Hepatocyte (in vitro differentiated cells): ENCODE results near the gene SYNJ2. TPM values are rescaled to one million over a fixed set of nuclear protein-coding genes. Genes with fewer than 3 reads are reported as not detected.

Source experiments
- DNase-seq: peaks from one replicate; pipeline ENCODE4 v3.0.0-alpha.2; 2016; ENCODE audit warnings: low spot score
- H2AFZ ChIP-seq: fragments of 200-600 bp; sonication (generic); 2 replicates; pipeline ENCODE4 v1.6.0; 2016; ENCODE audit warnings: antibody characterized with exemption, mild to moderate bottlenecking
- H3K27ac ChIP-seq: fragments of 200-600 bp; sonication (generic); 2 replicates; pipeline ENCODE4 v1.5.1; 2016; ENCODE audit warnings: mild to moderate bottlenecking
- H3K27me3 ChIP-seq: fragments of 200-600 bp; sonication (generic); 2 replicates; pipeline ENCODE4 v1.6.1; 2016
- H3K36me3 ChIP-seq: fragments of 200-600 bp; sonication (generic); replicated peaks from 2 replicates; pipeline ENCODE4 v1.5.1; 2016; ENCODE audit warnings: low read depth; ENCODE audit not compliant: insufficient read depth
- H3K4me1 ChIP-seq: fragments of 200-600 bp; sonication (generic); 2 replicates; pipeline ENCODE4 v1.5.1; 2016; ENCODE audit warnings: mild to moderate bottlenecking, moderate library complexity; ENCODE audit not compliant: insufficient read depth
- H3K4me2 ChIP-seq: fragments of 200-600 bp; sonication (generic); 2 replicates; pipeline ENCODE4 v1.6.0; 2016
- H3K4me3 ChIP-seq: fragments of 200-600 bp; sonication (generic); 2 replicates; pipeline ENCODE4 v1.5.1; 2016; ENCODE audit warnings: mild to moderate bottlenecking
- H3K79me2 ChIP-seq: fragments of 200-600 bp; sonication (generic); 2 replicates; pipeline ENCODE4 v1.6.0; 2017; ENCODE audit warnings: mild to moderate bottlenecking
- H3K9me2 ChIP-seq: fragments of 200-600 bp; sonication (generic); replicated peaks from 2 replicates; pipeline ENCODE4 v1.6.0; 2017; ENCODE audit warnings: mild to moderate bottlenecking; ENCODE audit not compliant: insufficient read depth
- H3K9me3 ChIP-seq: fragments of 200-600 bp; sonication (generic); 2 replicates; pipeline ENCODE4 v1.5.1; 2016; ENCODE audit warnings: low read depth, mild to moderate bottlenecking
- H4K20me1 ChIP-seq: fragments of 200-600 bp; sonication (generic); 2 replicates; pipeline ENCODE4 v1.6.0; 2016; ENCODE audit warnings: mild to moderate bottlenecking; ENCODE audit not compliant: insufficient read depth, poor library complexity, severe bottlenecking
- EZH2 ChIP-seq: fragments of 200-600 bp; sonication (generic); IDR thresholded peaks from 2 replicates; pipeline ENCODE4 v1.6.1; 2016; ENCODE audit warnings: antibody characterized with exemption, mild to moderate bottlenecking, borderline replicate concordance
- EZH2phosphoT487 ChIP-seq: fragments of 200-600 bp; sonication (generic); IDR thresholded peaks from one replicate; pipeline ENCODE4 v1.6.1; 2018; ENCODE audit warnings: antibody characterized with exemption, mild to moderate bottlenecking, low read depth, moderate library complexity; ENCODE audit not compliant: unreplicated experiment, severe bottlenecking
- WGBS: methylation state at CpG from one replicate; pipeline ENCODE4 v1.1.6; 2016; ENCODE audit warnings: low lambda C conversion rate; ENCODE audit errors: missing lambda C conversion rate; 5-methylcytosine and 5-hydroxymethylcytosine counted together
- polyA plus RNA-seq: library from polyadenylated mRNA; unstranded; fragments of >200 nt; fragmentation: Nextera tagmentation; extraction: Ambion mirVana; gene quantifications from 2 replicates; pipeline ENCODE4 v1.2.1, GENCODE V29; 2016
- total RNA-seq: library from RNA; depleted of rRNA; stranded (reverse); fragments of >200 nt; gene quantifications from 2 replicates; pipeline ENCODE4 v1.2.3, GENCODE V29; 2014
- TF ChIP-seq, protein P1 (sequence below): fragments of 200-600 bp; sonication (generic); IDR thresholded peaks from 2 replicates; pipeline ENCODE4 v1.5.1; 2016; ENCODE audit warnings: antibody characterized with exemption, mild to moderate bottlenecking; ENCODE audit not compliant: poor library complexity

The SYNJ2 gene
- total and polyA plus RNA-seq, 2 experiments from 2014 or later: 15.4 to 21.4 TPM

DNA sequence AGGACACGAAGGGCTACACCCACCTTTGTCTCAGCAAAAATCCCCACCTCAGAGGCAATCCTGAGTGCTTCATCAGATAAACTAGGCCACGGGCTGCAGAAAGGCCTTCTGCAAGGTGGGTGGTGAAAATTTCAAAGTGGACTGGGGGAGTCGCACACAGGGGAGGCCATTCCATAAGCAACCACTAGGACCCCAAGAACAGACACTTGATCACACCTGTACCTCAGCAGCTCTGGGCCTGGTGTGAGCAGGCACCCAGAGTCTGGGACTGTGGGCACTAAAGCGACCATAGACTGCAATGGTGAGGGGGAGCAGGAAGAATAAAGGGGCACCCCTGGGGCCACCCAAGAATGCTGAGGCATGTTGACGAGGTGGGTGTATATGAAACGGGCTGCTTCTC is 133.8 kb downstream of the SYNJ2 start:
- H3K79me2 ChIP-seq: no peaks in the 10 kb centered on the region
- H3K27me3 ChIP-seq: no peaks in the 10 kb centered on the region
- no peaks in the 10 kb centered on the region for H3K9me3 ChIP-seq
- no peaks in the 10 kb centered on the region for H3K9me2 ChIP-seq
- DNase-seq: no peak
- no peak overlapping the region for H2AFZ ChIP-seq
- no peak for TF ChIP-seq EZH2
- no peak for TF ChIP-seq EZH2phosphoT487
- TF ChIP-seq, protein P1, sequence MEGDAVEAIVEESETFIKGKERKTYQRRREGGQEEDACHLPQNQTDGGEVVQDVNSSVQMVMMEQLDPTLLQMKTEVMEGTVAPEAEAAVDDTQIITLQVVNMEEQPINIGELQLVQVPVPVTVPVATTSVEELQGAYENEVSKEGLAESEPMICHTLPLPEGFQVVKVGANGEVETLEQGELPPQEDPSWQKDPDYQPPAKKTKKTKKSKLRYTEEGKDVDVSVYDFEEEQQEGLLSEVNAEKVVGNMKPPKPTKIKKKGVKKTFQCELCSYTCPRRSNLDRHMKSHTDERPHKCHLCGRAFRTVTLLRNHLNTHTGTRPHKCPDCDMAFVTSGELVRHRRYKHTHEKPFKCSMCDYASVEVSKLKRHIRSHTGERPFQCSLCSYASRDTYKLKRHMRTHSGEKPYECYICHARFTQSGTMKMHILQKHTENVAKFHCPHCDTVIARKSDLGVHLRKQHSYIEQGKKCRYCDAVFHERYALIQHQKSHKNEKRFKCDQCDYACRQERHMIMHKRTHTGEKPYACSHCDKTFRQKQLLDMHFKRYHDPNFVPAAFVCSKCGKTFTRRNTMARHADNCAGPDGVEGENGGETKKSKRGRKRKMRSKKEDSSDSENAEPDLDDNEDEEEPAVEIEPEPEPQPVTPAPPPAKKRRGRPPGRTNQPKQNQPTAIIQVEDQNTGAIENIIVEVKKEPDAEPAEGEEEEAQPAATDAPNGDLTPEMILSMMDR: no peak
- H4K20me1 ChIP-seq: no peaks in the 10 kb centered on the region
- no peak overlapping the region for H3K27ac ChIP-seq
- H3K36me3 ChIP-seq: no peaks in the 10 kb centered on the region
- WGBS: 95% methylated on average over 6 of the region's 6 CpGs
- no peak overlapping the region for H3K4me3 ChIP-seq
- H3K4me1 ChIP-seq: no peaks in the 10 kb centered on the region
- H3K4me2 ChIP-seq: no peak overlapping the region

DNA sequence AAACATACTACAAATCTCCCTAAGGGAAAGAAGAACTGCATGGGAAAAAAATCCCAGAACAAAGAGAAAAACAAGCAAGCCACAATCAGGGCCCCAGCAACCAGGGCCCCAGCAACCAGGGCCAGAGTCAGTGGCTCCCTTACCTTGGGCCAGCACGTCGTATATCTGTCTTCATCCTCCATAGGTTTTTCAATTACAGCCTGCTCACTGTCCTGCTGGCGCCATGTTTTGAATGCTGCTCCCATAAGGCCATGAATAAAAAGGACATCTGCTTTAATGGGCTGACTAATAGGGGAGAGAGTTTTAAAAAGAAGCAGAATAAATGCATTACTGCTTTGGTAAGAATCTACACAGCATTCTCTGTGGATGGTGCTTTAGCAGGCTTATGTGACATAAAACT is 137.2 kb downstream of the SYNJ2 start:
- Histone ChIP-seq H2AFZ (no peak overlapping the region), H3K4me3 (no peak overlapping the region), H3K79me2 (no peaks in the 10 kb centered on the region), H3K9me3 (no peaks in the 10 kb centered on the region), H3K4me1 (no peaks in the 10 kb centered on the region), H3K4me2 (no peak overlapping the region), H3K36me3 (no peaks in the 10 kb centered on the region), H3K27ac (no peak overlapping the region), H3K27me3 (no peaks in the 10 kb centered on the region), H3K9me2 (no peaks in the 10 kb centered on the region), H4K20me1 (no peaks in the 10 kb centered on the region)
- no peak for TF ChIP-seq EZH2phosphoT487
- TF ChIP-seq, protein P1: no peak
- TF ChIP-seq EZH2: no peak
- WGBS: 87% methylated on average over 3 of the region's 3 CpGs
- no peak for DNase-seq

DNA sequence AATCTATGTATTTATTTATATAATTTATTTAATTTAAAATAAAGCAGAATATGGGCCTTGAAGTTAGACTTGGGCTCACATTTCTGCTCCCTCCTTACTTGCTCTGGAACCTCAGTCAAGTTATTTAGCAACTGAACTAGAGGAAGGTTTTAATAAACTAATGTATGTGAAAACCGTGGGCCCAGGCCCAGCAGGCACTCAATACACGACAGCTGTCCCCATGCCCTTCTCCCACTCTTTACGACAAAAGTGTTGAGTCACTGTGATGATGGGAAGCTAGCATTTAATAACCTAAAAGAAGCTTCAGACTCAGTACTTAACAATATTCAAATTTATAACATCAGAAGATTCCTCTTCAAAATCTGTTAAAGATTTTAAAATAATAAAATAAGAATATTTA is 139.7 kb downstream of the SYNJ2 start:
- Histone ChIP-seq H3K27ac (no peak overlapping the region), H3K4me1 (no peaks in the 10 kb centered on the region), H2AFZ (no peak overlapping the region), H3K36me3 (no peaks in the 10 kb centered on the region), H3K27me3 (no peaks in the 10 kb centered on the region), H4K20me1 (no peaks in the 10 kb centered on the region), H3K9me3 (no peaks in the 10 kb centered on the region), H3K9me2 (no peaks in the 10 kb centered on the region), H3K4me2 (no peak overlapping the region), H3K4me3 (no peak overlapping the region), H3K79me2 (no peaks in the 10 kb centered on the region)
- TF ChIP-seq EZH2phosphoT487 (no peak), EZH2 (no peak)
- TF ChIP-seq, protein P1: no peak
- WGBS: 81% methylated on average over 3 of the region's 3 CpGs
- no peak for DNase-seq

DNA sequence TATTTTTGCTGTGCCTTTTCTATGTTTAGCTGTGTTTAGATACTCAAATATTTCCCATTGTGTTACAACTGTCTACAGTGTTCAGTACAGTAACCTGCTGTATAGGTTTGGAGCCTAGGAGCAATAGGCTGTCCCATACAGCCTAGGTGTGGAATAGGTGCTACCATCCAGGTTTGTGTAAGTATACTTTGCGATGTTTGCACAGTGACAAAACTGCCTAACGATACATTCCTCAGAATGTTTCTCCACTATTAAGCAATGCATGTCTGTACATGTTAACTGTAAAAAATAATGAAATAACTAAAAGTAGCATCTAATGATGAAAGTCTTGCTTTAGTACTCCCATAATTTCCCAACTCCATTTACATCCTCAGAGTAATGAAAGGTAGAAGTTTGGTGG is 140.4 kb downstream of the SYNJ2 start:
- Histone ChIP-seq H3K27me3 (no peaks in the 10 kb centered on the region), H3K9me2 (no peaks in the 10 kb centered on the region), H2AFZ (no peak overlapping the region), H3K9me3 (no peaks in the 10 kb centered on the region), H3K36me3 (no peaks in the 10 kb centered on the region), H3K4me2 (no peak overlapping the region), H3K4me3 (no peak overlapping the region), H4K20me1 (no peaks in the 10 kb centered on the region), H3K79me2 (no peaks in the 10 kb centered on the region), H3K27ac (peak overlapping the region; percentile 39), H3K4me1 (no peaks in the 10 kb centered on the region)
- DNase-seq: peak; percentile 26
- 78% methylated on average over 2 of the region's 2 CpGs for WGBS
- TF ChIP-seq, protein P1: no peak
- no peak for TF ChIP-seq EZH2phosphoT487
- TF ChIP-seq EZH2: no peak
